Hematopoietic multipotent progenitor cell treated with erythropoietin and hydrocortisone succinate and interleukin-3 and kit ligand, for 15 days (in vitro differentiated cells): ENCODE data around the gene CPT1B.
"Not testable (repeated sequence)": the region's sequence is repeated elsewhere in the genome, so short reads cannot be mapped to it uniquely, and the experiment has no call there.

Experiments used
- DNase-seq: peaks from one replicate; pipeline ENCODE4 v3.0.0-alpha.2; 2015; ENCODE audit warnings: low spot score

CPT1B gene

DNA sequence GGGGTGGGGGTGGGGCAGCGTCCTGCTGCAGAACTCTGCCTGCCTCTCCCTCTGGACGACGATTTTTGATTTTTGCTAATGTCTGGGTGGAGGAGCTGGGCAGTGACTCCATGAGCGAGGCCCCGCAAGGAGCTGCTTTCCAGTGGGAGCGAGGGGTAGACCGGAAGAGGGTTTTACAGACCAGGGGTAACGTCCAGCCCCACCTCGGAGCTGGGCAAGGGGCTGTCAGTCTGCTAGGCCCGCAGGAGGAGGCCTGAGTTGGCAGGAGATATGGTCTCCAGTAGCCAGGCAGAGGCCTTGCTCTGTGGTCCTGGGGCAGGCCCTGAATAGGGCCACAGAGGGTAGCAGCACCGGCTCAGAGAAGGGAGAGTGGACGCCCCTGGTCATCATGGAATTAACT is 31.4 kb upstream of the CPT1B start:
- no peak for DNase-seq

DNA sequence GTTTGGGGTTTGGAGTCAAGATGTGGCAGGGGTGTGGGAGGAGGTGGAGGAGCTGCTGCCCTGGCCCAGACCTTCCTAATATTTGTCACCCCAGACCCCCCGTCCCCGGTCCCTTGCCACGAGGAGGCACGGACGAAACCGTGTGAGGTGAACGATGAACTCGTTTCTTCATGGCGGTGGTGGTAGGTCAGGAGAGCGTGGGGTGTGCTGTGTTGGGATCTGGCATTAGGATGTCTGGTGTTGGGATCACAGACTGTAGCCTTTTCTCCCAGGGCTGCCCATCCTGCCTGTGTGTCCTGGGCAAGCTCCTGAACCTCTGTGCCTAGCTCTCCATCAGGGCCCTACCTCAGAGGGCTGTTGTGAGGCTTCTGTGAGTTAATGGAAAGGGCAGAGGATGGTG is 30.8 kb upstream of the CPT1B start:
- DNase-seq: no peak

DNA sequence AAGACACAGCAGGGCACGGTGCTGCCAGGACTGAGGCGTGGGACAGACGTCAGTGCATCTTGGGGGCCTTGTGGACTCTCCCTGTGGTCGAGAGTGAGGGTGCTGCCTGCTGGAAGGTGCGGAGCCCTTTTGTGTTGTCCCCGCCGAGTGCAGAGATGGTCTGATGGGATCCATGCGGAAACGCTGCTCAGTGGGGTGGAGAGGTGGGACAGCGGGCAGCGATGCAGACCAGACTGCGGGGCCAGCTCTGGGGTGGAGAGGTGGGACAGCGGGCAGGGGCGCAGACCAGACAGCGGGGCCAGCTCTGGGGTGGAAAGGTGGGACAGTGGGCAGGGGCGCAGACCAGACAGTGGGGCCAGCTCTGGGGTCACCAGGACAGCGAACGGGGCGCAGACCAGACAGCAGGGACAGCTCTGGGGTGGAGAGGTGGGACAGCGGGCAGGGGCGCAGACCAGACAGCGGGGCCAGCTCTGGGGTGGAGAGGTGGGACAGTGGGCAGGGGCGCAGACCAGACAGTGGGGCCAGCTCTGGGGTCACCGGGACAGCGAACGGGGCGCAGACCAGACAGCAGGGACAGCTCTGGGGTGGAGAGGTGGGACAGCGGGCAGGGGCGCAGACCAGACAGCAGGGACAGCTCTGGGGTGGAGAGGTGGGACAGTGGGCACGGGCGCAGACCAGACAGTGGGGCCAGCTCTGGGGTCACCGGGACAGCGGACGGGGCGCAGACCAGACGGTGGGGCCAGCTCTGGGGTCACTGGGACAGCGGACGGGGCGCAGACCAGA is 30.0 kb upstream of the CPT1B start:
- not testable (repeated sequence) for DNase-seq

DNA sequence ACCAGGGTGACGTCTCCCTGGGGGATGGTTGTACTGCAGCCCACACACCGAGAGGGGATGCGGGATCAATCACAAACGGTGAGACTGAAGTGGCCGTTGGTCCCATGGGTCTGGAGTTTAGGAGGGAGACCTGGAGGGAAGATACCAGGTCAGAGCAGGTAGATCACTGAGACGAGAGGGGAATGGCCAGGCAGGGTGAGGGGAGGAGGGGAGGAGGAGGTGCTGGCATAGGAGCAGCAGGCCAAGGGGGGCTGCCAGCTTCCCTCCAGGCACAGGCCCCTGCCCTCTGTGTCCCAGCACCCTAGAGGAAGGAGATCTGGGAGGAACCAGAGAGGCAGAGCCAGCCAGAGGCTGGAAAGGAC is 29.4 kb upstream of the CPT1B start:
- no peak for DNase-seq

DNA sequence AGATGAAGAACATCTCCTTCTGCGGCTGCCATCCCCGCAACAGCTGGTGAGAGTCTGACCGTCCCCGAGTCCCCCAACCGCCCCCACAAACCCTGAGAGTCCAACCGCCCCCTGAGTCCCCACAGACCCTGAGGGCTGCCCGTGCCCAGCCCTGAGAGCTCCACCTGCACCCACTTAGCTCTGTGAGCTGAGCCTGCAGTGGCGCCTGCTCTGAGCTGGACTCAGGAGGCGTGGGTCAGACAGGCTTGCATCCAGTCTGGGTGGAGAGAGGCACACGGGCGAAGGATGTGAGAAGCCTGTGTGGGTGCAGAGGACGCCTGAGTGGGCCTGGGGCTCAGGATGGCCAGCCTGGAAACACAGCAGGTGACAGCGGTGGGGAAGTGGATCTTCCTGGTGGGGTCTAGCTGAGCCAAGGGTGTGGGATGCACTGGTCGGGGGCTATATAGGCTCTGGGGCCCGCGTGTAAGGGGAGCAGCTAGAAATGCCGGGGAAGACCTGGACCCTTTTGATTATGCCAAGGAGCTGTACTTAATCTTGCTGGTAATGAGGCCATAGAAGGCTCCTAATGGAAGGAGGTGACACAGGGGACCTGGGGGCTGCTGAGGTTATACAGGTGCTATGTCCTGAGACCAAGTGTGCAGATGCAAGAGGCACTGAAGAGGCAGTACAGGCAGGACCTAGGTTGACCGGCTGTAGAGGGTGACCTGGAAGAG is 28.9 kb upstream of the CPT1B start:
- no peak for DNase-seq

DNA sequence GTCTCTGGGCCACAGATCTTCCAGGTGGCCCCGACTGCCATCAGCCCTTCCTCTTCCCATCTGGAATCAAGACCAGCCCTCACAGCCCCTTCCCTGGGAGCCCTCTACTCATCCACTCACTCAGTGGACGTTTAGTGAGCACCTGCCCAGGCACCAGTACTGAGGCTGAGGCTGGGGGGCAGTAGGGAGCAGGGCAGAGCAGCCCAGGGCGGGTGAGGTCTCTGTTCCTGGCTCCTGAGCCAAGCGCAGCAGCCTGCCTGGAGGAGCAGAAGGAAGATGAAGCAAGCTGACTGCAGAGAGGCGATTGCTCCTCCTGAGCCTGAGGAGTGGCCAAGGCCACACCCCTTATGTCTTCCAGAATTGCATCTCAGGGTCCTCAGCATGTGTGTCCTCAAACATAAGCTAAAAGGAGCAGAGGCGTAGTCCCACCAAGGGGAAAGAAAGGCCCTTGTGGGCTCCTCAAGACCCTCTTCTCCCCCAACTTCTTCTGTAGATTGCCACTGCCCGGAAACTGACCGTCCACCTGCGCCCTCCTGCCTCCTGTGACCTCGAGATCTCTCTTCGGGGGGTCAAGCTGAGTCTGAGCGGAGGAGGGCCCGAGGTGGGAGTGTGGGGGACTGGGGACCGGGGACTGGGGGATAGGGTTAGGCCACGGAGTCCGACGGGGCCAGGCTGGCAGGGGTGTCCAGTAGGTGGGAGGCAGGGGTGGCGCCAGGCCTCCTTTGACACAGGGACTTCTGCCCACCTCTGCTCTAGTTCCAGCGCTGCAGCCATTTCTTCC is 28.1 kb upstream of the CPT1B start:
- no peak for DNase-seq

DNA sequence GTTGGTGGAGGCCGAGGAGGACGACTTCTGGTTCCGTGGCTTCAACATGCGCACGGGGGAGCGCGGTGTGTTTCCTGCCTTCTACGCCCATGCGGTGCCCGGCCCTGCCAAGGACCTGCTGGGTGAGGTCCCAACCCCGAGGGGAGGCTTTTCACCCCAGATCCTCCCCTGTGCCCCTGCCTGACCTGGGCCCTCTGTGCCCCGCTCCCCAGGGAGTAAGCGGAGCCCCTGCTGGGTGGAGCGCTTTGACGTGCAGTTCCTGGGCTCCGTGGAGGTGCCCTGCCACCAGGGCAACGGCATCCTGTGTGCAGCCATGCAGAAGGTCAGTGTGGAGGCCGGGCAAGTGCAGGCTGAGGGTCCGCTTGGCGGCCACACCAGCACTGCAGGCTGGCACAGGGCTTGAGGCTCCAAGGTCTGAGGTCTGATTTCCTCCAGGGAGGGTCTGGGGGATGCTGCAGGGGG is 27.4 kb upstream of the CPT1B start:
- no peak for DNase-seq

DNA sequence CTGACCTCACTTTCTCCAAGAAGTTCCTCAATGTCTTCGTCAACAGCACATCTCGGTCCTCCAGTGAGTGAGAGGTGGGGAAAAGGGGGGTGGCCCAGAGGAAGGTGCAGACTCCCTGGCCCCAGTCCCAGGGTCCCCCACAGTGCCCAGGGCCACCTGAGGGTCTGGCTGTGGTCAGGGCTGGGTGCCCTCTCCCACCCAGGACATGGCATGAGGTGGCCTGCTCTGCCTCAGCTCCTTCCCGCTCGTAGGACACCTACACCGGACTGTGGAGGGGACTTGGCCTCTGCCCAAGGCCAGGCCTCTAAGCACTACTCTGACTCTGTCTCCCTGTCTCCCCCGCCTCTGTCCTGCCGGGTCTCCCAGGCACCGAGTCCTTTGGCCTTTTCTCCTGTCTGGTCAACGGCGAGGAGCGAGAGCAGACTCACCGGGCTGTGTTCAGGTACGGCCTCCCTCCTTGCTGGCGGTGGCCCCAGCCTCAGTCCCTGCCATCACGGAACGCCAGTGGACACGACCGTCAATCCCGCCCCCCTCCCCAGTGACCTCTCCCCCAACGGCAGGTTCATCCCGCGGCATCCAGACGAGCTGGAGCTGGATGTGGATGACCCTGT is 26.9 kb upstream of the CPT1B start:
- no peak for DNase-seq

DNA sequence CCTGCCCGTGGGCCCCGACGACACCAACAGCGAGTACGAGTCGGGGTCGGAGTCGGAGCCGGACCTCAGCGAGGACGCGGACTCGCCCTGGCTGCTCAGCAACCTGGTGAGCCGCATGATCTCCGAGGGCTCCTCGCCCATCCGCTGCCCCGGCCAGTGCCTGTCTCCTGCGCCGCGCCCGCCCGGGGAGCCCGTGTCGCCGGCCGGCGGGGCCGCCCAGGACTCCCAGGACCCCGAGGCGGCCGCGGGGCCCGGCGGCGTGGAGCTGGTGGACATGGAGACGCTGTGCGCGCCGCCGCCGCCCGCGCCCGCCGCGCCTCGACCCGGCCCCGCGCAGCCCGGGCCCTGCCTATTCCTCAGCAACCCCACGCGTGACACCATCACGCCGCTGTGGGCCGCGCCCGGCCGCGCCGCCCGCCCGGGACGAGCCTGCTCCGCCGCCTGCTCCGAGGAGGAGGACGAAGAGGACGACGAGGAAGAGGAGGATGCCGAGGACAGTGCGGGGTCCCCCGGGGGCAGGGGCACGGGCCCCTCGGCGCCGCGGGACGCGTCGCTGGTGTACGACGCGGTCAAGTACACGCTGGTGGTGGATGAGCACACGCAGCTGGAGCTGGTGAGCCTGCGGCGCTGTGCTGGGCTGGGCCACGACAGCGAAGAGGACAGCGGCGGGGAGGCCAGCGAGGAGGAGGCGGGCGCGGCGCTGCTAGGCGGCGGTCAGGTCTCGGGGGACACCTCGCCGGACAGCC is 26.2 kb upstream of the CPT1B start:
- DNase-seq: no peak

DNA sequence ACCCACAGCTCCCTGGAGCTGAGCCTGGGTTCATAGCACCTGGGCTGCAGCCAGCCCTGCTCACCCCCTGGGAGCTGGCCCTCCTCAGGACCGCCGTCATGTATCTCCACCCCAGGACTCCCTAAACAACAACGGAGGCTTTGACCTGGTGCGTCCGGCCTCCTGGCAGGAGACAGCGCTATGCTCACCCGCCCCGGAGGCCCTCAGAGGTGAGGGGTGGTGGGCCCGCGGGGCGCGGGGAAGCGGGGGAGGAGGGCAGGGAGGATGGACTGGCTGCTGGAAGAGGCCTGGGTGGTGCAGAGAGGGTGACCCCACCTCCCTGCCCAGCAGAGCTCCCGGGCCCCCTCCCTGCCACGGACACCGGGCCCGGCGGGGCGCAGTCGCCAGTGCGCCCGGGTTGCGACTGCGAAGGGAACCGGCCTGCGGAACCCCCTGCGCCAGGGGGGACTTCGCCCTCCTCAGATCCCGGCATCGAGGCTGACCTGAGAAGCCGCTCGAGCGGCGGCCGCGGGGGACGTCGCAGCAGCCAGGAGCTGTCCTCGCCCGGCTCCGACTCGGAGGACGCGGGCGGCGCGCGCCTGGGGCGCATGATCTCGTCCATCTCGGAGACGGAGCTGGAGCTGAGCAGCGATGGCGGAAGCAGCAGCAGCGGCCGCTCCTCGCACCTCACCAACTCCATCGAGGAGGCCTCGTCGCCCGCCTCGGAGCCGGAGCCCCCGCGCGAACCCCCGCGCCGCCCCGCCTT is 25.5 kb upstream of the CPT1B start:
- no peak for DNase-seq

DNA sequence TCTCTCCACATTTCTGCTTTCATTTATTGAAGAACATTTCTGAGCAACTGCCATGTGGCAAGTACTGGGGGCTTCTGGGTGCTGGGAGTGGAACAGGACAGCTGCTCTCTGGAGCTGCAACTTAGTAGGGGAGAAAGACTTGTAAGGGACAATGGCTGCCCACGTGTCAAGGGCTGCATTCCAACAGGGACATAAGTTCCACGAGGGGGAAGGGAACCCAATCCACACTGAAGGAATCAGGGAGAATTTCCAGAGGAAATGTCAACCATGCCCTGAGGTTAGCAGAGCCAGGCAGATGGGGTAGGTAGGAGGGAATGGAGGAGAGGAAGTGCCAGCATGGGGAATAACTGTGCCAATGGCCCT is 24.1 kb upstream of the CPT1B start:
- DNase-seq: no peak

DNA sequence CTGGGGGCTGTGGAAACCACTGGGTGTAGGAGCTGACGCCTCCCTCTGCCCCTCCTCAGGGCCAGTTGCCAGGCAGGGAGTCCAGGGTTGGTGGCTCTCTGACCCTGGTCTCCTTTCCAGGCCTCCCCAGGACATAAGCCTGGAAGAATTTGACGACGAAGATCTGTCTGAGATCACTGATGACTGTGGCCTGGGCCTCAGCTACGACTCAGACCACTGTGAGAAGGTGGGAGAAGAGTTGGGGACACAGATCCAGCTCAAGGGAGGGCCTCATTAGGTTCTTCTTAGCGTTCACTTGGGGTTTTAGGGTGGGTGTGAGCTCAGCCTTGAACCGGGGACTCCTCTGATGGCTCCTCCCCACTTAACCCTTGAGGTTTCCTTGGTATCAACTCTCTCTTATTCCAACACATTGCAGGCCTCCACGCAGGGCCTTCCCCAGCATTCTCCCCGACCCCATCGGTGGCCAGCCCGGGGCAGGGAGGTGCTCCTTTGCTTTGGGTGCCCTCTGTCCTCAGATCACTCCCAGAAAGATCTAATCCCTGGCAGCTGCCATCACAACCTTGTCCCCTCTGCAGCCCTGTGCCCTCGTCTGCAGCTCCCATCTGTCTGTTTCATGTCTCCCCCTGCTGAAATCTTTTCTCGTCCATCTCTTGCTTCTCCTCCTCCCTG is 23.6 kb upstream of the CPT1B start:
- no peak for DNase-seq

DNA sequence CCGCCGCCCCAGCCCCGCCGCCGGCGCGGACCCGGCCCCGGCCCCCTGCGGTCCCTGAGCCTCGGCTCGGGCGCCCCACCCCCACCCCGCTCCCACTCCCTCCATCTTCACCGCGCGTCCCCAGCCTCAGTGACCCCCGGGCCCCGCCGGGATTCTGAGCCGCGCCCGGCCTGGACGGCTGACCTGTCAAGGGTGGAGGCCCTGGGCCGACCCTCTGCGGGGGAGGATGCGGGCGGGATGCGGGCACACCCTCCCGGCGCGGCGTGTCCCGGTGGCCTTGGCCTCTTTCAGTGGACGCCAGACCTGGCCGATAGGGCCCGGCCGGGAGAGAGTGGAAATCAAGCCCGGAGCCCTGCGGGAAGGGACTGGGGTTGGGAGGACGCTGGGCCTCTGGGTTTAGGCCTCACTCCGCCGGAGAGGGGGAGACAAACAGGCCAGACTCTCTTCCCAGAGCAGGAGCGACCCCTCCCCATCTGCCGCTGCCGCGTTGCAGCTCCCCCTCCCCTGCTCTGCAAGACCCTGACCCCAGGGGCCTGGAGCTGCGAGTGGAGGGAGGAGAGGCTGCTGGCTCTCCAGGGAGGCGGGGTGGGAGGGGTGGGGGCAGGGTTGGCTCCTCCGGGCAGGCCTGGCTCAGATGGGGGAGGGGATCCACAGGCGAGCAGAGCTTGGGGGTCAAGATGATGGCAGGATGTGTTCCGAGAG is 22.9 kb upstream of the CPT1B start:
- DNase-seq: no peak

DNA sequence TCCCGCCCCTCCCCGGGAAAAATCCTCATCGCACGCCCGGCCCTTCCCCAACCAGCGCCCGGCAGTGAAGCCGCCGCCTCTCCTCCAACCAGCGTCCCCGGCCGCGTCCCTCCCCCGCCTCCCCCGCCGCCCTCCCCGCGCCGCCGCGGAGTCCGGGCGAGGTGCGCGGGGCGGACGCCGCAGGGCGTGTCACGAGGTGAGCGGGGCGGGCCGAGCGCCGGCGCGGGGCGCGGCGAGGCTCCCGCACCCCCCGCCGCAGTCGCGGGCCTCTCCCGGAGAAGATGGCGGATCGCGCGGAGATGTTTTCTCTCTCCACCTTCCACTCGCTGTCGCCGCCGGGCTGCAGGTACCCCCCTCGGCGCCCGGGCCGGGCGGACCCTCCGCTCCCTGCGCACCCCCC is 22.3 kb upstream of the CPT1B start, which contains the start of gene MAPK8IP2:
Gene MAPK8IP2, plus strand, starts transcription at position 256 of the 400 bp plus-strand sequence. Its CDS starts 26 bp downstream, at position 282.
- no peak for DNase-seq

DNA sequence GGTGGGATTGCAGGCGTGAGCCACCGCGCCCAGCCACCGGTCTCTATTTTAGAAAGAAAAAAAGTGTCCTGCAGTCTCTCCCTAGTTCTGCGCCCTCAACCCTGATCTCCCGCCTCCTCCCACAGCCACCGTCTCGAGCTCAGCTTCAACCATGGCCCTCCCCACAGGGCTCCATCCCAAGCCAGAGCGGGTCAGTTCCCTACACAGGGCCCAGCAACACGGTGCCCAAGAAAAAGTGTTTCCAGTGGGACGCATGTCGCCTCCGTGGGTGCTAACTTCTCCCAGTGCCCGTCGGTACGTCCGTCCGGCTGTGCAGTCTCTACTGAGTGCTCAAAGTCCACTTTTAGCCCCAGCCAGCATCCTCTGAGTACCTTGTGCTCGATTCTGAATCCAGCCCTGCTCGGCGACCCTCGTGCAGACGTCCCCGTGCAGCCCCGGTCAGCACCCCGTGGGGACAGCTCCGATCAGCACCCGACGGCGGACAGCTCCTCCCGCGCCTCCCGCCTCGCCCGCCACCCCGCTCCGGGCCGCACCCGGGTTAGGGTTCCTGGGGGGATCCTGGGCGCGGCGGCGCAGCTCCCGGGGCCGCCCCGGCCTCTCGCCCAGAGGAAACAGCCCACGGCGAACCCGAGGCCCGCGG is 21.7 kb upstream of the CPT1B start:
- DNase-seq: no peak

DNA sequence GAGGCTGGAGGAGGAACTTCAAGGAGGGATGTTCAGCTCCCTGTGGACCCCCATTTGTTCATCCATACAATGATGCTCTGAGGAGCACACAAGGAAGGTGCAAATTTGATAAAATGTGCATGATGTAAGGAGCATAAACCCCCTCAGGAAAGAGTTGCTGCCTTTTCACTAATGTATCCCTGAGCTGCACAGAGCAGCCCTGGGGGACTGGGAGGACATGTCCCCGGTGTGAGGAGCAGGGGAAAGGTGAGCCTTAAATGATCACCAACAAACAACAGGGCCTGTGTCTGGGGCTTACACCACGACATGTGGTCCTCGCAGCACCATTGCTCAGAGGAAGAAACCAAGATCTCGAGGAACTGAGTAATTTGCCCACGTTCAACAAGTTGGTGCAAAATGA is 18.9 kb upstream of the CPT1B start:
- no peak for DNase-seq

DNA sequence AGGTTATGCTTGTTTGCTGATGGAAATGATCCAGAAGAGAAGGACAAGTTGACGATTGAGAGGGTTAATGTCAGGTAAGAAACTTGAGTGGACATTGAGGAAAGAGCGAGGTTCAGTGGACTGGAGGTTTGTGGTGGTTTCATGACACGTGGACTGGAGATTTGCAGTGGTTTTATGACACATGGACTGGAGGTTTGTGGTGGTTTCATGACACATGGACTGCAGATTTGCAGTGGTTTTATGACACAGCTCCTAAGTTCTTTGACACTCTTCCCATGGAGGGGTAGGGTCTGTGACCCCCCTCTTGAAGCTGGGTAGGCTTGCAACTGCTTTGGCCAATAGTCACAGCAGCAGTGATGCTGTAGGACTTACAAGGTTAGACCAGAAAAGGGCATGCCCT is 17.0 kb upstream of the CPT1B start:
- no peak for DNase-seq

DNA sequence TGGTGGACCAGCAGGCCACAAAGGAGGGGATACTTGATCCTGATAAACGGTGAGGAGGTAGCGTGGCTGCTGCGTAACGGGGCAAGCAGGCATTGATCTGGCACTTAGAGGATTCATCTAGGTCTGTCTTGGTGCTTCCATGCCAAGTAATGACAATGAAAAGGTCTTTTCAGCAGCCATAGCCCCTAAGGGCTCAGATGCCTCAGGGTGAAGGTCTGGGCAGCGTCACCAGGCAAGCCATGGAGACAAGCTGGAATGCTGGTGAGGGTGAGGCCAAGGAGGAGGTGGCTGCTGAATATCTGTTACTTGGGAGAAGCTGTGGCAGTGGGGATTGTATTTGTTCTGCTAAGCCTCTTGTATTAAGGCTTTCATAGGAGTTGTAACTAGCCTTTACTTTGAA is 9.2 kb upstream of the CPT1B start:
- no peak for DNase-seq

DNA sequence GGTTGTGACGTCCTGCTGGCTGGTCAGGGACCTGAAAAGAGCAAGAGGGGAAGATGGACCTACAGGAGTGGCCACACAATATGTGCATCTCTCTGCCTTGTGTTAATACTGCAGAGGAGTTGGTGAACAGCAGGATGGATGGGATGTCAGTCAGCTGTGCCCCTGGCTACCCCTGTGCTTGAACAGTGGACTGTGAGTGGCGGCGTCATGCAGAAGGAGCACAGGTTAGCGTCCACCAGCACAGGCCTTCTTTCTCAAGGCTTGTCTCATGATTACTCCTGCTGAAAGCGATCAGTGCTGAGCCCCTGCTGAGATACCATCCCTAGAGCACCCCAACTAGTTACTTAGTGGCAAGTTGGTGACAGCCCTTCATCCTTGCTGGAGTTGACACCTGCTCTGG is 8.2 kb upstream of the CPT1B start:
- no peak for DNase-seq
